Gastrocnemius medialis (tissue), 4 donors: ENCODE data around the gene TP53RK. TPM values are rescaled to one million over a fixed set of nuclear protein-coding genes. Genes with fewer than 3 reads are reported as not detected.

Source experiments
- ATAC-seq, 2 donors: fragments of 150-250 bp; one replicate each; pipeline ENCODE4 v1.9.1; 2016
- DNase-seq, 2 donors: peaks; one replicate each; pipeline ENCODE4 v3.0.0-alpha.2; 2019
- H3K27ac ChIP-seq, 4 donors: fragments of 200-600 bp; sonication (generic); 1 replicate in 1 of 4; 2 replicates in 3 of 4; pipeline ENCODE4 v1.5.1; 2016 to 2018; ENCODE audit warnings: mild to moderate bottlenecking in 2 of 4, moderate library complexity in 1 of 4
- H3K27me3 ChIP-seq, 3 donors: fragments of 200-600 bp; sonication (generic) in 2 of 3; 1 replicate in 1 of 3; 2 replicates in 2 of 3; pipeline versions ENCODE4 v1.5.1 to v1.6.0; 2016 to 2019; ENCODE audit warnings: mild to moderate bottlenecking in 1 of 3, moderate library complexity in 1 of 3
- H3K36me3 ChIP-seq, 2 donors: fragments of 200-600 bp; sonication (generic) in 1 of 2; one replicate each; pipeline ENCODE4 v1.5.1; 2017 to 2018
- H3K4me1 ChIP-seq, 2 donors: fragments of 200-600 bp; sonication (generic) in 1 of 2; one replicate each; pipeline ENCODE4 v1.5.1; 2016 to 2017; ENCODE audit warnings: mild to moderate bottlenecking in 2 of 2
- H3K4me3 ChIP-seq, 4 donors: fragments of 200-600 bp; sonication (generic) in 3 of 4; 1 replicate in 1 of 4; 2 replicates in 3 of 4; pipeline ENCODE4 v1.5.1; 2016 to 2019; ENCODE audit warnings: mild to moderate bottlenecking in 2 of 4
- H3K9me3 ChIP-seq, 3 donors: fragments of 200-600 bp; sonication (generic) in 2 of 3; 1 replicate in 1 of 3; 2 replicates in 2 of 3; pipeline ENCODE4 v1.5.1; 2016 to 2019
- CTCF ChIP-seq, 5 experiments: fragments of 450-650 bp in 3 of 5; fragments of 200-600 bp in 2 of 5; sonication (generic) in 2 of 5; IDR thresholded peaks in 4 of 5; conservative IDR thresholded peaks in 1 of 5; 1 replicate in 4 of 5; 2 replicates in 1 of 5; pipeline ENCODE4 v1.5.1; 2016 to 2019; ENCODE audit warnings: antibody characterized with exemption in 5 of 5, mild to moderate bottlenecking in 3 of 5, moderate library complexity in 3 of 5
- POLR2A ChIP-seq, 2 donors: fragments of 450-650 bp; IDR thresholded peaks; one replicate each; pipeline ENCODE4 v1.6.1; 2017; ENCODE audit warnings: antibody characterized with exemption in 2 of 2, mild to moderate bottlenecking in 2 of 2, moderate library complexity in 2 of 2
- in situ Hi-C, 4 donors: fragments of 200-750 bp; cut with MboI; loops; one replicate each; pipeline versions ENCODE4 v1.15.0 to v1.8.0; 2017; ENCODE audit warnings: low sequenced_read_pairs in 4 of 4
- intact Hi-C: fragments of 100-400 bp; cut with DNase I; formaldehyde crosslinking; loops from one replicate; pipeline ENCODE4 v1.15.1; 2023; ENCODE audit warnings: low total_unique reads
- total RNA-seq, 4 donors: library from RNA; depleted of rRNA; stranded (reverse); fragments of >200 nt; gene quantifications; one replicate each; pipeline versions ENCODE4 v1.1.0 to v1.2.3, GENCODE V29; 2016

The TP53RK gene
- total RNA-seq = 10 to 100 TPM in 3 of 4 donors, 1 to 10 TPM in 1; 8.3 to 17.7 (median 10.9) TPM

GRCh38 chr20:46689082-46689753 is at the start of gene TP53RK:
Gene TP53RK, minus strand, starts transcription at chr20:46689444. Its CDS starts 30 bp downstream, at chr20:46689414.
- peak; percentile 98 to 99 for DNase-seq
- in situ Hi-C loops (no loop called here), intact Hi-C loops (no loop called here)
- H3K4me3 ChIP-seq = peak within 1 kb of the TSS; percentile 73 to 93 (median 80)
- ATAC-seq = peak; percentile 97 to 98
- peaks cover 28 to 33% of the 10 kb centered on the region in 2 donors for H3K4me1 ChIP-seq
- no peaks in the 10 kb centered on the region for H3K27me3 ChIP-seq
- H3K36me3 ChIP-seq = no peaks in the 10 kb centered on the region
- peak; percentile 78 to 87 for TF ChIP-seq POLR2A (IDR thresholded peaks at IDR 0.05)
- peak; percentile 46 to 62 (median 59) for TF ChIP-seq CTCF (IDR thresholded peaks at IDR 0.05 in 4 of 5, conservative IDR thresholded peaks at IDR 0.05 in 1 of 5)
- H3K9me3 ChIP-seq = no peaks in the 10 kb centered on the region
- H3K27ac ChIP-seq = peak within 1 kb of the TSS; percentile 86 to 97 (median 92)

- intact Hi-C loops = no loop called here
- H3K9me3 ChIP-seq = no peaks in the 10 kb centered on the region
- no peaks in the 10 kb centered on the region for H3K4me1 ChIP-seq
- in situ Hi-C loops = no loop called here
- no peaks in the 10 kb centered on the region for H3K36me3 ChIP-seq
- no peaks in the 10 kb centered on the region for H3K27me3 ChIP-seq
- no peak overlapping the region for H3K27ac ChIP-seq
- ATAC-seq (no peak), DNase-seq (no peak)
- H3K4me3 ChIP-seq = no peak overlapping the region
- TF ChIP-seq CTCF (IDR thresholded peaks at IDR 0.05 in 4 of 5, conservative IDR thresholded peaks at IDR 0.05 in 1 of 5) (no peak), POLR2A (IDR thresholded peaks at IDR 0.05) (no peak)
These were observed 46.2 kb upstream of the TP53RK start for GRCh38 chr20:46735436-46735835.

GRCh38 chr20:46731770-46732169 is 42.5 kb upstream of the TP53RK start:
- Histone ChIP-seq H3K27ac (no peak overlapping the region), H3K4me1 (no peaks in the 10 kb centered on the region)
- intact Hi-C loops = no loop called here

GRCh38 chr20:46725186-46726165 is 36.2 kb upstream of the TP53RK start:
- DNase-seq (no peak), ATAC-seq (no peak)
- Histone ChIP-seq H3K4me1 (no peaks in the 10 kb centered on the region), H3K4me3 (no peak overlapping the region), H3K27ac (no peak overlapping the region), H3K9me3 (no peaks in the 10 kb centered on the region), H3K27me3 (no peaks in the 10 kb centered on the region), H3K36me3 (no peaks in the 10 kb centered on the region)
- in situ Hi-C loops = no loop called here
- TF ChIP-seq POLR2A (IDR thresholded peaks at IDR 0.05) (no peak), CTCF (IDR thresholded peaks at IDR 0.05 in 4 of 5, conservative IDR thresholded peaks at IDR 0.05 in 1 of 5) (no peak)
- intact Hi-C loops = no loop called here

More at GRCh38 chr20:46731770-46732169, 42.5 kb upstream of the TP53RK start:
- no peaks in the 10 kb centered on the region for H3K27me3 ChIP-seq
- H3K4me3 ChIP-seq = no peak overlapping the region
- TF ChIP-seq CTCF (IDR thresholded peaks at IDR 0.05 in 4 of 5, conservative IDR thresholded peaks at IDR 0.05 in 1 of 5) (no peak), POLR2A (IDR thresholded peaks at IDR 0.05) (no peak)
- no peaks in the 10 kb centered on the region for H3K9me3 ChIP-seq
- no peak for DNase-seq
- H3K36me3 ChIP-seq = no peaks in the 10 kb centered on the region
- no peak for ATAC-seq
- in situ Hi-C loops = no loop called here
